ENCODE results near the gene DIS3L2. TPM values are rescaled to one million over a fixed set of nuclear protein-coding genes. Genes with fewer than 3 reads are reported as not detected.
A peak's percentile ranks its signal among the peaks of the same experiment; 100 is the strongest.

The DIS3L2 gene
- total RNA-seq, 4 donors from 2014 or later: 12.8 to 27.3 (median 16.8) TPM

DNA sequence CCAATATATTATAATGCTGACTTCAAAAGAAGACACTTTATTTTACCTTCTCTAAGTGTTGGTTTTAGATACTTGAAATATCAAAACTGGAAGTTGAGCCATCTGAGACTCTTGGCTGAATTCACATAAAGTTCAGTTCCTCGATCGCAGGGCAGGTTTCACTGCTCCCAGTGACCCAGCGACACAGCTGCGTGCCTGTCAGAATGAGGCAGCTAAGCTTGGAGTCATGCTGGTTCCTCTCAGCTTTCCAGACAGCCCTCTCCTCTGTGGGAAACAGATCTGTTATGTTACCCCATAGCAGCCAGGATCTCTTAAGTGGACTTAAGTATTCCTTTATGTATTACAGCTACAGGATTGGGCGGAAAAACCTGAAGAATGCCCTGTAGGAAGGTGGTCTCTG, 274.2 kb downstream of the DIS3L2 start:
- intact Hi-C loops (cut with DNase I; ENCODE audit: low total_unique reads): no loop called here
- ATAC-seq (peak; percentile 30 to 70), DNase-seq (peak in 1 of 2 donors; percentile 16)
- TF ChIP-seq CTCF (IDR thresholded peaks at IDR 0.05 in 4 of 5, conservative IDR thresholded peaks at IDR 0.05 in 1 of 5) (no peak), POLR2A (IDR thresholded peaks at IDR 0.05) (no peak)
- Histone ChIP-seq H3K27ac (no peak overlapping the region), H3K4me3 (no peak overlapping the region), H3K9me3 (no peaks in the 10 kb centered on the region), H3K36me3 (peaks cover 0 to 9% of the 10 kb centered on the region in 2 donors), H3K27me3 (no peaks in the 10 kb centered on the region), H3K4me1 (peaks cover 4 to 10% of the 10 kb centered on the region in 2 donors)
- in situ Hi-C loops (cut with MboI; ENCODE audit: low sequenced_read_pairs in 4 of 4): no loop called here

DNA sequence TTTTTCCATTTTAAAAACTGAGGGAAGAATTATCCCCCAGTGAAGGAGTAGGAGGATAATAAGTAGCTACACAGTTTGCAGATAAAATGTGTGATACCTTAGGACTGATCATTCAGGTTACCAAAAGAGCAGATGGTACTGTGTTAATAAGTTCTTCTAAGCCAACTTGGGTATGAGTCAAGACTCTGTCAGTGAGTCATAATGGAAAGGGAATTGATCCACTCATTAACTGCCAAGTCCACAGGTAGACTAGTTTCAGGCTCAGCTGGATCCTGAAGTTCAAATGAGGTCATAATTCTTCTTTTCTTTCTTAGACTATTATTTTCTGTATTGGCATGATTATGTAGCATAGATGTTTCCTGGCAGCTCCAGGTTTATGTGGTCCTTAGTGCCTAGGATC, 274.7 kb downstream of the DIS3L2 start:
- Histone ChIP-seq H3K4me3 (no peak overlapping the region), H3K27ac (no peak overlapping the region), H3K27me3 (no peaks in the 10 kb centered on the region), H3K9me3 (no peaks in the 10 kb centered on the region), H3K36me3 (peaks cover 0 to 9% of the 10 kb centered on the region in 2 donors), H3K4me1 (peaks cover 4 to 10% of the 10 kb centered on the region in 2 donors)
- intact Hi-C loops (cut with DNase I; ENCODE audit: low total_unique reads): no loop called here
- no peak for ATAC-seq
- TF ChIP-seq POLR2A (IDR thresholded peaks at IDR 0.05): no peak
- TF ChIP-seq CTCF (IDR thresholded peaks at IDR 0.05 in 4 of 5, conservative IDR thresholded peaks at IDR 0.05 in 1 of 5): no peak
- in situ Hi-C loops (cut with MboI; ENCODE audit: low sequenced_read_pairs in 4 of 4): no loop called here
- no peak for DNase-seq

DNA sequence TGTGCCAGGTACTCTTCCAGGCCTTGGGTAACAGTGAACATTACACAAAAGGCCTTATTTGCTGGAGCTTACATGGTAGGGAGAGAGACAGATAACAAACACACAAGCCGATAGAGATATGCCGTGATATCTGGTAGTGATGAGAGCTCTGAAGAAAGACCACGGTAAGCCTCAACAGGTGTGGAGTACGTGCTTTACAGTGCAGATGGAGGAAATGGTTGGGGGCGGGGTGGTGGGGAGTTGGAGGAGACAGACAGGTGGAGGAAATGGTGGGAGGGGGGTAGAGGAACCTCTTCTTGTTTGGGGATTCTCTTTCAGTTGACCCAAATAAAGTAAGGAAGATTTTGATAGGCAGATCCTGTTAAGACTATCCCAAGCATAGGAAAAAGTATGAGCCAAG, 276.0 kb downstream of the DIS3L2 start:
- Histone ChIP-seq H3K27me3 (no peaks in the 10 kb centered on the region), H3K4me3 (no peak overlapping the region), H3K4me1 (peaks cover 4 to 10% of the 10 kb centered on the region in 2 donors), H3K9me3 (no peaks in the 10 kb centered on the region), H3K36me3 (peaks cover 0 to 9% of the 10 kb centered on the region in 2 donors), H3K27ac (no peak overlapping the region)
- no peak for ATAC-seq
- TF ChIP-seq CTCF (IDR thresholded peaks at IDR 0.05 in 4 of 5, conservative IDR thresholded peaks at IDR 0.05 in 1 of 5): no peak
- no peak for TF ChIP-seq POLR2A (IDR thresholded peaks at IDR 0.05)
- DNase-seq: no peak
- intact Hi-C loops (cut with DNase I; ENCODE audit: low total_unique reads) (no loop called here), in situ Hi-C loops (cut with MboI; ENCODE audit: low sequenced_read_pairs in 4 of 4) (no loop called here)

DNA sequence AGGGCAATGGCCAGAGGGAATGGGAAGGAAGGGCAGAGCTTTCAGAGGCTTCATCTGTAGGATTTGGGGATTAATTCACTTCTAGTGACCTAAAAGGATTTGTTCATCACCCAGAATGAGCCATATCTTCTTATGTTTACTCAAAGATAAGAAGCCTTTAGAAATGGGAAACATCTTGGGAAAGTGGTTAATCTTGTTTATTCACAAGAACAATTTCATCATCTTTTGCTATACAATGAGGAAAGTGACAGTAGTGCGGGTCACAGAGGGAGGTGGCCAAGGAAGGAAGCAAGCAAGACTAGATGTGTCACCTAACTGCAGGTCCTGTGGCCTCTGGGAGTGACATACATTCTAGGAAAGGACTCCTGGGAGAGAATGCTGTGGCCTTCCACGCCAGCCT, 276.6 kb downstream of the DIS3L2 start:
- TF ChIP-seq CTCF (IDR thresholded peaks at IDR 0.05 in 4 of 5, conservative IDR thresholded peaks at IDR 0.05 in 1 of 5) (no peak), POLR2A (IDR thresholded peaks at IDR 0.05) (no peak)
- Histone ChIP-seq H3K36me3 (peaks cover 0 to 9% of the 10 kb centered on the region in 2 donors), H3K27me3 (no peaks in the 10 kb centered on the region), H3K27ac (no peak overlapping the region), H3K4me1 (peaks cover 4 to 10% of the 10 kb centered on the region in 2 donors), H3K9me3 (no peaks in the 10 kb centered on the region), H3K4me3 (no peak overlapping the region)
- no peak for DNase-seq
- in situ Hi-C loops (cut with MboI; ENCODE audit: low sequenced_read_pairs in 4 of 4): no loop called here
- no peak for ATAC-seq
- intact Hi-C loops (cut with DNase I; ENCODE audit: low total_unique reads): no loop called here

DNA sequence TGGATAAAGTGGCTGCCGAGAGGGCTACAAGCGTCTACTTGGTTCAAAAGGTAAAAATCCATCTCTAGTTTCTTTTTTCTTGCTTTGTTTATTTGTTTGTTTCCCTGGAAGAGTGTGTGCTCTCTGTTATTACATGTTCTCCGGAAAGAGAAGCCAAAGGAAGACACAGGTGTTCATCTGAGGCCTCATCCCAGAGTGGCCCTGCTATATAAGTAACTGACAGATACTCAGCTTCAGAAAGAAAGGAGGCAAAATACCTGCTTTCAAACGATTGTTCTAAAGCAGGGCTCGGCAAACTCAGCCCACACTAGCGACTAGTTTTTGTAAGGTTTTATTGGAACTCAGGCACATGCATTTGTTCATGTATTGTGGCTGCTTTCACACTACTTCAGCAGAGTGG, 277.1 kb downstream of the DIS3L2 start:
- H3K4me1 ChIP-seq: peaks cover 4 to 10% of the 10 kb centered on the region in 2 donors
- in situ Hi-C loops (cut with MboI; ENCODE audit: low sequenced_read_pairs in 4 of 4): no loop called here
- no peak overlapping the region for H3K27ac ChIP-seq
- DNase-seq (no peak), ATAC-seq (no peak)
- TF ChIP-seq CTCF (IDR thresholded peaks at IDR 0.05 in 4 of 5, conservative IDR thresholded peaks at IDR 0.05 in 1 of 5): no peak
- no peak for TF ChIP-seq POLR2A (IDR thresholded peaks at IDR 0.05)
- intact Hi-C loops (cut with DNase I; ENCODE audit: low total_unique reads): no loop called here
- H3K27me3 ChIP-seq: no peaks in the 10 kb centered on the region
- H3K9me3 ChIP-seq: no peaks in the 10 kb centered on the region
- H3K36me3 ChIP-seq: peaks cover 0 to 9% of the 10 kb centered on the region in 2 donors
- no peak overlapping the region for H3K4me3 ChIP-seq

Data from gastrocnemius medialis (tissue), 4 donors.